CD4-positive, alpha-beta T cell treated with Interleukin-15 for 4 hours (primary cell): ENCODE results near the gene TAS2R3.
"Not testable (repeated sequence)": the region's sequence is repeated elsewhere in the genome, so short reads cannot be mapped to it uniquely, and the experiment has no call there.

ENCODE experiments used
- DNase-seq: peaks from one replicate; pipeline ENCODE4 v3.0.0-alpha.2; 2020; ENCODE audit warnings: low spot score

TAS2R3 gene

GRCh38 chr7:141763797-141764196 lies at the start of gene TAS2R3:
Gene TAS2R3, plus strand, starts transcription at chr7:141764097. Its CDS starts 62 bp downstream, at chr7:141764159.
- no peak for DNase-seq

- no peak for DNase-seq
Observed at GRCh38 chr7:141714571-141714970, 49.3 kb upstream of the TAS2R3 start.

GRCh38 chr7:141715018-141715417 lies 48.9 kb upstream of the TAS2R3 start:
- no peak for DNase-seq

GRCh38 chr7:141715794-141716689 lies 47.9 kb upstream of the TAS2R3 start:
- DNase-seq: no peak

GRCh38 chr7:141717450-141717849 lies 46.4 kb upstream of the TAS2R3 start:
- DNase-seq: no peak

GRCh38 chr7:141722529-141722928 lies 41.4 kb upstream of the TAS2R3 start:
- no peak for DNase-seq

- DNase-seq: no peak
Observed at GRCh38 chr7:141729020-141729419, 34.9 kb upstream of the TAS2R3 start.

- no peak for DNase-seq
Observed at GRCh38 chr7:141731476-141732149, 32.3 kb upstream of the TAS2R3 start.

- DNase-seq: peak; percentile 4
Observed at GRCh38 chr7:141737118-141737835, 26.6 kb upstream of the TAS2R3 start.

- DNase-seq: peak; percentile 93
Observed at GRCh38 chr7:141737836-141738591, 25.9 kb upstream of the TAS2R3 start, which contains the start of gene SSBP1. Gene SSBP1, plus strand, starts transcription at chr7:141738358. Its CDS starts 809 bp downstream, at chr7:141739167.

- DNase-seq: no peak
Observed at GRCh38 chr7:141738592-141739013, 25.3 kb upstream of the TAS2R3 start.

- no peak for DNase-seq
Observed at GRCh38 chr7:141739250-141739649, 24.6 kb upstream of the TAS2R3 start.

GRCh38 chr7:141742229-141742628 lies 21.7 kb upstream of the TAS2R3 start:
- no peak for DNase-seq

GRCh38 chr7:141744131-141744530 lies 19.8 kb upstream of the TAS2R3 start:
- DNase-seq: no peak

GRCh38 chr7:141748396-141748795 lies 15.5 kb upstream of the TAS2R3 start:
- no peak for DNase-seq

GRCh38 chr7:141751904-141752303 lies 12.0 kb upstream of the TAS2R3 start:
- DNase-seq: not testable (repeated sequence)

GRCh38 chr7:141752634-141753033 lies 11.3 kb upstream of the TAS2R3 start:
- no peak for DNase-seq

- no peak for DNase-seq
Observed at GRCh38 chr7:141754939-141755338, 9.0 kb upstream of the TAS2R3 start.

GRCh38 chr7:141770083-141770583 lies 6.2 kb downstream of the TAS2R3 start:
- DNase-seq: not testable (repeated sequence)

- DNase-seq: no peak
Observed at GRCh38 chr7:141776374-141776773, 12.5 kb downstream of the TAS2R3 start, which contains the start of gene TAS2R4. Gene TAS2R4, plus strand, starts transcription at chr7:141776674. Its CDS starts 1,815 bp downstream, at chr7:141778489.
